DND-41 (cell line): ENCODE data around the gene WNK1.

ENCODE experiments used
- CTCF ChIP-seq: IDR thresholded peaks from 2 replicates; pipeline ENCODE4 v1.5.1; 2012; ENCODE audit warnings: borderline replicate concordance, low read length, moderate library complexity, mild to moderate bottlenecking; ENCODE audit not compliant: poor library complexity, severe bottlenecking; ENCODE audit errors: extremely low read depth
- EZH2 ChIP-seq: IDR thresholded peaks from 3 replicates; pipeline ENCODE4 v1.6.1; 2012; ENCODE audit warnings: borderline replicate concordance, low read depth, mild to moderate bottlenecking, moderate library complexity, low read length, inconsistent platforms; ENCODE audit not compliant: severe bottlenecking

- TF ChIP-seq CTCF (peak; percentile 4), EZH2 (no peak)
Measured at GRCh38 chr12:752695-753610, 574 bp downstream of the WNK1 start.
